Suprapubic skin (tissue), 4 donors: ENCODE measurements around the gene F2RL3.

Experiments used
- CTCF ChIP-seq, 2 donors: fragments of 200-600 bp in 1 of 2; fragments of 450-650 bp in 1 of 2; sonication (generic) in 1 of 2; IDR thresholded peaks; one replicate each; pipeline ENCODE4 v1.5.1; 2016 to 2019; ENCODE audit warnings: antibody characterized with exemption in 2 of 2, mild to moderate bottlenecking in 1 of 2, moderate library complexity in 1 of 2
- EP300 ChIP-seq: sonication (generic); formaldehyde crosslinking; IDR thresholded peaks from one replicate; pipeline ENCODE4 v1.6.1; 2017; ENCODE audit warnings: antibody characterized with exemption
- POLR2A ChIP-seq, 2 donors: fragments of 450-650 bp; IDR thresholded peaks; one replicate each; pipeline ENCODE4 v1.6.1; 2017; ENCODE audit warnings: antibody characterized with exemption in 2 of 2, mild to moderate bottlenecking in 2 of 2, moderate library complexity in 2 of 2
- POLR2AphosphoS5 ChIP-seq, 3 donors: sonication (generic); formaldehyde crosslinking; IDR thresholded peaks; one replicate each; pipeline ENCODE4 v1.6.1; 2017; ENCODE audit warnings: antibody characterized with exemption in 3 of 3

- TF ChIP-seq CTCF (IDR thresholded peaks at IDR 0.05): no peak
- no peak for TF ChIP-seq POLR2A (IDR thresholded peaks at IDR 0.05)
- no peak for TF ChIP-seq POLR2AphosphoS5 (IDR thresholded peaks at IDR 0.05)
- no peak for TF ChIP-seq EP300
These were observed 47.3 kb upstream of the F2RL3 start for GRCh38 chr19:16841391-16841926.
